Prostate gland (tissue), 2 donors: ENCODE results near the gene MARS1. TPM values are rescaled to one million over a fixed set of nuclear protein-coding genes. Genes with fewer than 3 reads are reported as not detected.

Source experiments
- DNase-seq: peaks from one replicate; pipeline ENCODE4 v3.0.0-alpha.2; 2019; ENCODE audit warnings: low spot score
- H3K27ac ChIP-seq, 2 donors: fragments of 200-600 bp; sonication (generic); 2 replicates each; pipeline ENCODE4 v1.5.1; 2017 to 2019
- H3K27me3 ChIP-seq: fragments of 200-600 bp; sonication (generic); replicated peaks from 2 replicates; pipeline ENCODE4 v1.5.1; 2019; ENCODE audit not compliant: insufficient read depth
- H3K36me3 ChIP-seq, 2 donors: fragments of 200-600 bp; sonication (generic); 1 replicate in 1 of 2; 2 replicates in 1 of 2; pipeline versions ENCODE4 v1.5.1 to v1.8.1; 2017 to 2019
- H3K4me1 ChIP-seq: fragments of 200-600 bp; sonication (generic); replicated peaks from 2 replicates; pipeline ENCODE4 v1.5.1; 2019
- H3K4me3 ChIP-seq, 2 donors: fragments of 200-600 bp; sonication (generic); 2 replicates each; pipeline ENCODE4 v1.5.1; 2017 to 2019
- H3K9me3 ChIP-seq: fragments of 200-600 bp; sonication (generic); 2 replicates; pipeline ENCODE4 v1.5.1; 2017
- CTCF ChIP-seq, 4 experiments: fragments of 200-600 bp in 2 of 4; fragments of 450-650 bp in 2 of 4; sonication (generic) in 2 of 4; IDR thresholded peaks; 1 replicate in 3 of 4; 2 replicates in 1 of 4; pipeline ENCODE4 v1.5.1; 2016 to 2019; ENCODE audit warnings: antibody characterized with exemption in 4 of 4, mild to moderate bottlenecking in 2 of 4, moderate library complexity in 2 of 4
- POLR2A ChIP-seq: fragments of 450-650 bp; IDR thresholded peaks from one replicate; pipeline ENCODE4 v1.6.1; 2016; ENCODE audit warnings: antibody characterized with exemption, mild to moderate bottlenecking
- POLR2AphosphoS5 ChIP-seq: sonication (generic); formaldehyde crosslinking; IDR thresholded peaks from one replicate; pipeline ENCODE4 v1.6.1; 2017; ENCODE audit warnings: antibody characterized with exemption
- WGBS: methylation state at CpG from one replicate; pipeline ENCODE4 v1.1.5; 2018; 5-methylcytosine and 5-hydroxymethylcytosine counted together
- intact Hi-C: fragments of 100-400 bp; cut with DNase I; formaldehyde crosslinking; loops from one replicate; pipeline ENCODE4 v1.14.2; 2022
- total RNA-seq, 2 donors: library from RNA; depleted of rRNA; stranded (reverse); fragments of >200 nt; gene quantifications; one replicate each; pipeline ENCODE4 v1.1.0, GENCODE V29; 2016

The MARS1 gene
- total RNA-seq, 2 donors from 2014 or later = 67.2 to 90.0 TPM

- H3K9me3 ChIP-seq = no peaks in the 10 kb centered on the region
- no peaks in the 10 kb centered on the region for H3K27me3 ChIP-seq
- WGBS = 61% methylated on average over 11 of the region's 11 CpGs
- H3K27ac ChIP-seq = peak overlapping the region in 1 of 2 donors; percentile 99
- intact Hi-C loops = loop anchor here (5.0 kb wide), 1 partner anchor 82 kb away; no protein-coding TSS in a partner anchor
- peaks cover 21% of the 10 kb centered on the region for H3K4me1 ChIP-seq
- H3K36me3 ChIP-seq = peaks cover 8 to 14% of the 10 kb centered on the region in 2 donors
- DNase-seq = no peak
- peak overlapping the region in 1 of 2 donors; percentile 85 for H3K4me3 ChIP-seq
- TF ChIP-seq CTCF (IDR thresholded peaks at IDR 0.05) (no peak), POLR2AphosphoS5 (no peak), POLR2A (no peak)
These were observed 37.1 kb downstream of the MARS1 start for GRCh38 chr12:57524814-57525614.

- H3K27ac ChIP-seq = no peak overlapping the region
- 73% methylated on average over 16 of the region's 16 CpGs for WGBS
- no peak for DNase-seq
- no peak for TF ChIP-seq CTCF (IDR thresholded peaks at IDR 0.05)
- no peak overlapping the region for H3K4me3 ChIP-seq
- no peaks in the 10 kb centered on the region for H3K27me3 ChIP-seq
- intact Hi-C loops = no loop called here
- H3K4me1 ChIP-seq = peaks cover 21% of the 10 kb centered on the region
- H3K36me3 ChIP-seq = peaks cover 8 to 14% of the 10 kb centered on the region in 2 donors
- no peaks in the 10 kb centered on the region for H3K9me3 ChIP-seq
These were observed 37.9 kb downstream of the MARS1 start for GRCh38 chr12:57525615-57526383.

GRCh38 chr12:57526477-57527126 is 38.7 kb downstream of the MARS1 start:
- Histone ChIP-seq H3K4me1 (peaks cover 21% of the 10 kb centered on the region), H3K4me3 (no peak overlapping the region), H3K27ac (no peak overlapping the region), H3K9me3 (no peaks in the 10 kb centered on the region), H3K27me3 (no peaks in the 10 kb centered on the region), H3K36me3 (peaks cover 8 to 14% of the 10 kb centered on the region in 2 donors)
- WGBS = 80% methylated on average over 4 of the region's 4 CpGs
- TF ChIP-seq POLR2A = no peak
- TF ChIP-seq CTCF (IDR thresholded peaks at IDR 0.05) = no peak
- no peak for TF ChIP-seq POLR2AphosphoS5
- DNase-seq = no peak
- intact Hi-C loops = no loop called here

- Histone ChIP-seq H3K4me3 (no peak overlapping the region), H3K36me3 (peaks cover 8 to 14% of the 10 kb centered on the region in 2 donors), H3K27ac (no peak overlapping the region), H3K27me3 (no peaks in the 10 kb centered on the region), H3K4me1 (peaks cover 21% of the 10 kb centered on the region), H3K9me3 (no peaks in the 10 kb centered on the region)
- DNase-seq = no peak
- 72% methylated on average over 5 of the region's 5 CpGs for WGBS
- no peak for TF ChIP-seq POLR2AphosphoS5
- TF ChIP-seq POLR2A = no peak
- TF ChIP-seq CTCF (IDR thresholded peaks at IDR 0.05) = no peak
- intact Hi-C loops = no loop called here
These were observed 39.3 kb downstream of the MARS1 start for GRCh38 chr12:57527184-57527583.
